Mucosa of descending colon (tissue), 3 donors: ENCODE data around the gene CNTNAP2. TPM values are rescaled to one million over a fixed set of nuclear protein-coding genes. Genes with fewer than 3 reads are reported as not detected.

Source experiments
- ATAC-seq: fragments of 200-7000 bp; cut with Tn5 transposase; one replicate; pipeline ENCODE4 v1.9.1; 2020; ENCODE audit warnings: mild to moderate bottlenecking, moderate library complexity
- DNase-seq, 3 donors: peaks; one replicate each; pipeline ENCODE4 v3.0.0-alpha.2; 2020
- H3K36me3 ChIP-seq: fragments of 200-600 bp; one replicate; pipeline ENCODE4 v1.8.0; 2021; ENCODE audit warnings: low read depth, mild to moderate bottlenecking
- H3K4me1 ChIP-seq: fragments of 200-600 bp; one replicate; pipeline ENCODE4 v1.8.0; 2021; ENCODE audit warnings: low read depth, mild to moderate bottlenecking
- H3K4me3 ChIP-seq: fragments of 200-600 bp; one replicate; pipeline ENCODE4 v1.8.0; 2021; ENCODE audit warnings: mild to moderate bottlenecking
- H3K9me3 ChIP-seq: fragments of 200-600 bp; one replicate; pipeline ENCODE4 v1.8.0; 2021; ENCODE audit warnings: mild to moderate bottlenecking
- CTCF ChIP-seq: fragments of 200-600 bp; IDR thresholded peaks from one replicate; pipeline ENCODE4 v1.8.0; 2022; ENCODE audit warnings: antibody characterized with exemption, mild to moderate bottlenecking
- intact Hi-C, 2 donors: fragments of 100-400 bp; cut with DNase I in 1 of 2; cut with micrococcal nuclease in 1 of 2; formaldehyde crosslinking; loops; one replicate each; pipeline versions ENCODE4 v1.11.0 to v1.11.1; 2022; cut with DNase I, micrococcal nuclease
- total RNA-seq, 3 donors: library from RNA; stranded (reverse); fragmentation: NEBNext Ultra II Directional in 2 of 3; extraction: Animal tissue kit (Norgen Biotek cat#: 25700) in 2 of 3; gene quantifications; one replicate each; pipeline versions ENCODE4 v1.2.1 to v1.2.4, GENCODE V29; 2021 to 2023
- donor health status: DM: no; HTN: no; CAD: no; lungs with moderate emphysema.
- donor health status: DM: no; HTN: no; CAD: no.
- donor health status: DM: no; HTN: yes; CAD: no.

Gene CNTNAP2
- total RNA-seq, 3 donors from 2014 or later, result 3.1 to 5.9 (median 4.2) TPM

- intact Hi-C loops, result no loop called here
- Histone ChIP-seq H3K4me3 (no peak overlapping the region), H3K9me3 (peaks cover 39% of the 10 kb centered on the region), H3K36me3 (no peaks in the 10 kb centered on the region), H3K4me1 (no peaks in the 10 kb centered on the region)
- ATAC-seq, result no peak
- no peak for DNase-seq
- no peak for TF ChIP-seq CTCF
Observed at GRCh38 chr7:146665023-146665422, 548.4 kb downstream of the CNTNAP2 start.

GRCh38 chr7:146670532-146670931, 553.9 kb downstream of the CNTNAP2 start:
- Histone ChIP-seq H3K9me3 (peaks cover 30% of the 10 kb centered on the region), H3K4me3 (no peak overlapping the region), H3K36me3 (no peaks in the 10 kb centered on the region), H3K4me1 (no peaks in the 10 kb centered on the region)
- ATAC-seq, result no peak
- intact Hi-C loops, result no loop called here
- DNase-seq, result no peak
- no peak for TF ChIP-seq CTCF

- Histone ChIP-seq H3K9me3 (peaks cover 36% of the 10 kb centered on the region), H3K4me3 (no peak overlapping the region), H3K4me1 (no peaks in the 10 kb centered on the region), H3K36me3 (no peaks in the 10 kb centered on the region)
- no peak for TF ChIP-seq CTCF
- ATAC-seq (no peak), DNase-seq (no peak)
- intact Hi-C loops, result no loop called here
Observed at GRCh38 chr7:146681487-146681886, 564.9 kb downstream of the CNTNAP2 start.

GRCh38 chr7:146683439-146683838, 566.8 kb downstream of the CNTNAP2 start:
- intact Hi-C loops, result no loop called here
- H3K36me3 ChIP-seq, result no peaks in the 10 kb centered on the region
- no peak for DNase-seq
- no peak for TF ChIP-seq CTCF
- H3K4me1 ChIP-seq, result no peaks in the 10 kb centered on the region
- H3K4me3 ChIP-seq, result no peak overlapping the region
- peaks cover 32% of the 10 kb centered on the region for H3K9me3 ChIP-seq
- ATAC-seq, result no peak

GRCh38 chr7:146690987-146691386, 574.4 kb downstream of the CNTNAP2 start:
- H3K4me3 ChIP-seq, result no peak overlapping the region
- no peak for DNase-seq
- no peaks in the 10 kb centered on the region for H3K4me1 ChIP-seq
- peaks cover 23% of the 10 kb centered on the region for H3K9me3 ChIP-seq
- no peak for TF ChIP-seq CTCF
- intact Hi-C loops, result no loop called here
- no peaks in the 10 kb centered on the region for H3K36me3 ChIP-seq
- no peak for ATAC-seq

- Histone ChIP-seq H3K9me3 (peaks cover 20% of the 10 kb centered on the region), H3K4me1 (no peaks in the 10 kb centered on the region), H3K36me3 (no peaks in the 10 kb centered on the region), H3K4me3 (no peak overlapping the region)
- DNase-seq (no peak), ATAC-seq (no peak)
- intact Hi-C loops, result no loop called here
- no peak for TF ChIP-seq CTCF
Observed at GRCh38 chr7:146698995-146699610, 582.5 kb downstream of the CNTNAP2 start.
